MM.1S (cell line): ENCODE results near the gene TTC38.

ENCODE experiments used
- DNase-seq: peaks from one replicate; pipeline ENCODE4 v3.0.0-alpha.2; 2015
- H2AFZ ChIP-seq: fragments of 300-600 bp; sonication (generic); 2 replicates; pipeline ENCODE4 v1.6.0; 2016; ENCODE audit warnings: antibody characterized with exemption, low read length
- H3F3A ChIP-seq: fragments of 300-600 bp; sonication (generic); 2 replicates; pipeline ENCODE4 v1.6.1; 2016; ENCODE audit warnings: mild to moderate bottlenecking, antibody characterized with exemption, low read length, moderate library complexity, mixed read lengths; ENCODE audit not compliant: insufficient read depth
- H3K27ac ChIP-seq: fragments of 300-600 bp; sonication (generic); 2 replicates; pipeline ENCODE4 v1.5.1; 2016; ENCODE audit warnings: mild to moderate bottlenecking, low read length
- H3K27me3 ChIP-seq: fragments of 300-600 bp; sonication (generic); replicated peaks from 2 replicates; pipeline ENCODE4 v1.6.0; 2016; ENCODE audit warnings: low read length; ENCODE audit not compliant: insufficient read depth
- H3K36me3 ChIP-seq: fragments of 300-600 bp; sonication (generic); replicated peaks from 2 replicates; pipeline ENCODE4 v1.6.1; 2016; ENCODE audit warnings: mild to moderate bottlenecking, low read length, mixed read lengths; ENCODE audit not compliant: insufficient read depth
- H3K4me1 ChIP-seq: fragments of 300-600 bp; sonication (generic); 2 replicates; pipeline ENCODE4 v1.6.1; 2016; ENCODE audit warnings: low read length, mixed read lengths
- H3K4me2 ChIP-seq: fragments of 300-600 bp; sonication (generic); 2 replicates; pipeline ENCODE4 v1.6.0; 2016; ENCODE audit warnings: low read depth, low read length
- H3K4me3 ChIP-seq: fragments of 300-600 bp; sonication (generic); 2 replicates; pipeline ENCODE4 v1.5.1; 2016; ENCODE audit warnings: low read length, mixed read lengths
- H3K79me2 ChIP-seq: fragments of 300-600 bp; sonication (generic); 2 replicates; pipeline ENCODE4 v1.6.1; 2016; ENCODE audit warnings: mixed run types, low read length, mixed read lengths
- H3K9ac ChIP-seq: fragments of 300-600 bp; sonication (generic); 2 replicates; pipeline ENCODE4 v1.6.1; 2016; ENCODE audit warnings: low read length, mixed read lengths
- H3K9me2 ChIP-seq: fragments of 300-600 bp; sonication (generic); replicated peaks from 2 replicates; pipeline ENCODE4 v1.6.1; 2016; ENCODE audit warnings: mild to moderate bottlenecking, low read length, mixed read lengths; ENCODE audit not compliant: insufficient read depth
- H3K9me3 ChIP-seq: fragments of 300-600 bp; sonication (generic); replicated peaks from 2 replicates; pipeline ENCODE4 v1.6.1; 2016; ENCODE audit warnings: mild to moderate bottlenecking, low read length, mixed read lengths; ENCODE audit not compliant: insufficient read depth
- H4K20me1 ChIP-seq: fragments of 300-600 bp; sonication (generic); 2 replicates; pipeline ENCODE4 v1.6.1; 2016; ENCODE audit warnings: mild to moderate bottlenecking, low read length, moderate library complexity, mixed read lengths; ENCODE audit not compliant: insufficient read depth
- EZH2 ChIP-seq: fragments of 300-600 bp; sonication (generic); optimal IDR thresholded peaks from 2 replicates; pipeline ENCODE3; 2017; ENCODE audit warnings: low read depth, mild to moderate bottlenecking, antibody characterized with exemption, low read length, mixed read lengths
- EZH2phosphoT487 ChIP-seq: fragments of 300-600 bp; sonication (generic); IDR thresholded peaks from 2 replicates; pipeline ENCODE4 v1.6.1; 2018; ENCODE audit warnings: antibody characterized with exemption, low read length
- TF ChIP-seq, protein P1 (sequence below): fragments of 300-600 bp; sonication (generic); IDR thresholded peaks from 2 replicates; pipeline ENCODE4 v1.5.1; 2016; ENCODE audit warnings: antibody characterized with exemption, low read length, mixed read lengths

Gene TTC38

DNA sequence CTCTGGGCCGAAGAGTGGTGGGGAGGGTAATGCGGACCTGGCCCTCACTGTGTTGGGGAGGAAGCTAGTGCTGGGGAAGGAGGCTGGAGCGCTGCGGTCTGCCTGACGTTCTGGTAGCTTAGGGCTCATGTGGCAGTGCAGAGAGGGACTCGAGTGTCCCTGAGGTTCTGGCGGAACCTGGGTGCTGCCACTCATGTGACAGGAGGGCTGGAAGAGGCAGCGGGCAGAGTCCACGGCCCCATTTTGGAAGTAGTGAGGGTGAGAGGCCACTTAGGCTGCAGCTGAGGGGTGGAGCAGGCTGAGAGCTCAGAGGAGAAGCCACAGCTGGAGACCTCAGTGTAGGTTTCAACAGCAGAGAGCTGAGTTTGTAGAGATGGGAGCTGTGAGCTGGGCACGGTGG, 51.5 kb downstream of the TTC38 start:
- Histone ChIP-seq H3K9me2 (no peaks in the 10 kb centered on the region), H3K4me1 (no peaks in the 10 kb centered on the region), H3K27me3 (no peaks in the 10 kb centered on the region), H3K27ac (no peak overlapping the region), H3K9me3 (no peaks in the 10 kb centered on the region), H2AFZ (no peak overlapping the region), H3K9ac (no peak overlapping the region), H3K79me2 (peaks cover 65% of the 10 kb centered on the region), H3F3A (no peaks in the 10 kb centered on the region), H4K20me1 (no peaks in the 10 kb centered on the region), H3K4me3 (no peak overlapping the region), H3K36me3 (0 out of 2 replicates have a peak, but pooled peaks cover 3% of the 10 kb centered on the region), H3K4me2 (no peak overlapping the region)
- no peak for DNase-seq
- TF ChIP-seq EZH2phosphoT487 = no peak
- no peak for TF ChIP-seq EZH2
- TF ChIP-seq, protein P1, sequence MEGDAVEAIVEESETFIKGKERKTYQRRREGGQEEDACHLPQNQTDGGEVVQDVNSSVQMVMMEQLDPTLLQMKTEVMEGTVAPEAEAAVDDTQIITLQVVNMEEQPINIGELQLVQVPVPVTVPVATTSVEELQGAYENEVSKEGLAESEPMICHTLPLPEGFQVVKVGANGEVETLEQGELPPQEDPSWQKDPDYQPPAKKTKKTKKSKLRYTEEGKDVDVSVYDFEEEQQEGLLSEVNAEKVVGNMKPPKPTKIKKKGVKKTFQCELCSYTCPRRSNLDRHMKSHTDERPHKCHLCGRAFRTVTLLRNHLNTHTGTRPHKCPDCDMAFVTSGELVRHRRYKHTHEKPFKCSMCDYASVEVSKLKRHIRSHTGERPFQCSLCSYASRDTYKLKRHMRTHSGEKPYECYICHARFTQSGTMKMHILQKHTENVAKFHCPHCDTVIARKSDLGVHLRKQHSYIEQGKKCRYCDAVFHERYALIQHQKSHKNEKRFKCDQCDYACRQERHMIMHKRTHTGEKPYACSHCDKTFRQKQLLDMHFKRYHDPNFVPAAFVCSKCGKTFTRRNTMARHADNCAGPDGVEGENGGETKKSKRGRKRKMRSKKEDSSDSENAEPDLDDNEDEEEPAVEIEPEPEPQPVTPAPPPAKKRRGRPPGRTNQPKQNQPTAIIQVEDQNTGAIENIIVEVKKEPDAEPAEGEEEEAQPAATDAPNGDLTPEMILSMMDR = no peak

- Histone ChIP-seq H3K9me3 (no peaks in the 10 kb centered on the region), H3F3A (no peaks in the 10 kb centered on the region), H3K27me3 (no peaks in the 10 kb centered on the region), H3K4me3 (no peak overlapping the region), H3K79me2 (peaks cover 67% of the 10 kb centered on the region), H2AFZ (no peak overlapping the region), H3K27ac (no peak overlapping the region), H4K20me1 (no peaks in the 10 kb centered on the region), H3K9me2 (no peaks in the 10 kb centered on the region), H3K36me3 (0 out of 2 replicates have a peak, but pooled peaks cover 3% of the 10 kb centered on the region), H3K4me2 (no peak overlapping the region), H3K4me1 (no peaks in the 10 kb centered on the region), H3K9ac (no peak overlapping the region)
- no peak for DNase-seq
- TF ChIP-seq EZH2phosphoT487 (no peak), EZH2 (no peak)
- TF ChIP-seq, protein P1 = no peak
These were observed 52.4 kb downstream of the TTC38 start for GRCh38 chr22:46320166-46320710.

DNA sequence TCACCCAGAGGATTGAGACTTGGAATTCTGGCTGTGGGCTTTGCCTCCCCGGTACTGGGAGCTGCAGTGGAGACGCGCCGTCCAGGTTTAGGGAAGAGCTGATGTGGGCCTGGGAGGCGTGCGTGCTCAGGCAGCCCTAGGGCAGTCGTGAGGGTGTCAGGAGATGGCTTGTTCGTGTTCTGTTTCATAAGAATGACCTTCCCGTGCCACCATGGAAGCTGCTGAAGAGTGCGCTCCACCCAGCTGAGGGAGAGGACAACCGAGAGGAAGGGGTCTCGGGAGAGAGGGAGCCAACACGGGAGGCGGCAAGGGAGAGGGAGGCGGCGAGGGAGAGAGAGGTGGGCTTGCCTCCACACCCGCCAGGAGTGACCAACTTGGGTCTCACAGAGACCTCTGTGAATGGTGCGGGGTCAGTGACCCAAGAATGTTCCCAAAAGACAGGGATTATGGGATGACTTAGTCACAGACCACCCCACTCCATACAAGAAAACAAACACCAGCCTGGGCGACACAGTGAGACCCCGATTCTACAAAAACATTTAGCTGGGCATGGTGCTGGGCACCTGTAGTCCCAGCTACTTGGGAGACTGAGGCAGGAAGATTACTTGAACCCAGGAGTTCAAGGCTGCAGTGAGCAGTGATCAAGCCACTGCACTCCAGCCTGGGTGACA, 53.0 kb downstream of the TTC38 start:
- TF ChIP-seq EZH2 (no peak), EZH2phosphoT487 (no peak)
- TF ChIP-seq, protein P1 = no peak
- no peaks in the 10 kb centered on the region for H3K4me1 ChIP-seq
- no peak overlapping the region for H3K4me2 ChIP-seq
- no peaks in the 10 kb centered on the region for H3F3A ChIP-seq
- no peaks in the 10 kb centered on the region for H3K9me2 ChIP-seq
- no peak overlapping the region for H3K4me3 ChIP-seq
- no peak overlapping the region for H3K9ac ChIP-seq
- H2AFZ ChIP-seq = no peak overlapping the region
- H3K27me3 ChIP-seq = no peaks in the 10 kb centered on the region
- H3K27ac ChIP-seq = no peak overlapping the region
- H3K36me3 ChIP-seq = 0 out of 2 replicates have a peak, but pooled peaks cover 3% of the 10 kb centered on the region
- H4K20me1 ChIP-seq = no peaks in the 10 kb centered on the region
- H3K79me2 ChIP-seq = peaks cover 63% of the 10 kb centered on the region
- DNase-seq = no peak
- no peaks in the 10 kb centered on the region for H3K9me3 ChIP-seq
